Mesenchymal stem cell (in vitro differentiated cells and primary cell): ENCODE results near the gene ARHGEF25.
"Not testable (repeated sequence)": the region's sequence is repeated elsewhere in the genome, so short reads cannot be mapped to it uniquely, and the experiment has no call there.

Experiments
- DNase-seq: peaks from one replicate; pipeline ENCODE4 v3.0.0-alpha.2; 2013
- H2AFZ ChIP-seq: one replicate; pipeline ENCODE4 v1.6.1; 2013; ENCODE audit warnings: low read depth, mild to moderate bottlenecking, control low read depth, inconsistent platforms, low read length, moderate library complexity
- H2AK5ac ChIP-seq: 2 replicates; pipeline ENCODE4 v1.6.1; 2013; ENCODE audit warnings: low read length, moderate library complexity, mild to moderate bottlenecking, inconsistent platforms; ENCODE audit not compliant: severe bottlenecking
- H2BK120ac ChIP-seq: one replicate; pipeline ENCODE4 v1.6.1; 2013; ENCODE audit warnings: low read depth, mild to moderate bottlenecking, inconsistent platforms, low read length, moderate library complexity
- H2BK12ac ChIP-seq, 2 experiments: one replicate each; pipeline ENCODE4 v1.6.1; 2013; ENCODE audit warnings: inconsistent platforms in 2 of 2, low read length in 2 of 2, mild to moderate bottlenecking in 2 of 2, moderate library complexity in 2 of 2, control low read depth in 1 of 2
- H2BK15ac ChIP-seq: one replicate; pipeline ENCODE4 v1.6.1; 2013; ENCODE audit warnings: mild to moderate bottlenecking, low read depth, inconsistent platforms; ENCODE audit not compliant: poor library complexity, severe bottlenecking
- H2BK5ac ChIP-seq: 2 replicates; pipeline ENCODE4 v1.6.1; 2013; ENCODE audit warnings: low read depth, mild to moderate bottlenecking, low read length, control low read depth, inconsistent platforms; ENCODE audit not compliant: poor library complexity, severe bottlenecking
- H3K14ac ChIP-seq, 2 experiments: one replicate each; pipeline ENCODE4 v1.6.1; 2013; ENCODE audit warnings: inconsistent platforms in 2 of 2, low read length in 2 of 2, control low read depth in 1 of 2, mild to moderate bottlenecking in 1 of 2, moderate library complexity in 1 of 2
- H3K18ac ChIP-seq, 2 experiments: one replicate each; pipeline ENCODE4 v1.6.1; 2013; ENCODE audit warnings: inconsistent platforms in 2 of 2, low read length in 2 of 2, control low read depth in 1 of 2, low read depth in 1 of 2, mild to moderate bottlenecking in 1 of 2
- H3K23ac ChIP-seq, 2 experiments: one replicate each; pipeline ENCODE4 v1.6.1; 2013; ENCODE audit warnings: inconsistent platforms in 2 of 2, low read length in 2 of 2, mild to moderate bottlenecking in 2 of 2, moderate library complexity in 2 of 2, control low read depth in 1 of 2
- H3K27ac ChIP-seq: 2 replicates; pipeline ENCODE4 v1.5.1; 2013; ENCODE audit warnings: mild to moderate bottlenecking, moderate library complexity, low read length, control low read depth, inconsistent platforms; ENCODE audit not compliant: poor library complexity, severe bottlenecking
- H3K27me3 ChIP-seq, 2 experiments: 2 replicates each; pipeline versions ENCODE4 v1.6.1 to v1.7.0; 2013; ENCODE audit warnings: low read length in 2 of 2, mild to moderate bottlenecking in 2 of 2, moderate library complexity in 2 of 2, control low read depth in 1 of 2, inconsistent platforms in 1 of 2; ENCODE audit not compliant: control insufficient read depth in 1 of 2, insufficient read depth in 1 of 2
- H3K36me3 ChIP-seq, 2 experiments: 2 replicates each; pipeline versions ENCODE4 v1.6.1 to v1.7.0; 2013; ENCODE audit warnings: low read length in 2 of 2, control low read depth in 1 of 2, inconsistent platforms in 1 of 2, low read depth in 1 of 2, mild to moderate bottlenecking in 1 of 2; ENCODE audit not compliant: insufficient read depth in 2 of 2, control insufficient read depth in 1 of 2
- H3K4ac ChIP-seq, 2 experiments: one replicate each; pipeline ENCODE4 v1.6.1; 2013; ENCODE audit warnings: inconsistent platforms in 2 of 2, low read length in 2 of 2, mild to moderate bottlenecking in 2 of 2, moderate library complexity in 2 of 2, control low read depth in 1 of 2, low read depth in 1 of 2
- H3K4me1 ChIP-seq: 2 replicates; pipeline ENCODE4 v1.6.1; 2013; ENCODE audit warnings: low read depth, low read length, control low read depth; ENCODE audit not compliant: control insufficient read depth, insufficient read depth
- H3K4me2 ChIP-seq: 2 replicates; pipeline ENCODE4 v1.6.1; 2013; ENCODE audit warnings: low read length, mild to moderate bottlenecking, inconsistent platforms; ENCODE audit not compliant: poor library complexity, severe bottlenecking
- H3K4me3 ChIP-seq, 2 experiments: 2 replicates each; pipeline versions ENCODE4 v1.5.1 to v1.7.0; 2013; ENCODE audit warnings: low read length in 2 of 2, mild to moderate bottlenecking in 2 of 2, control low read depth in 1 of 2, low read depth in 1 of 2; ENCODE audit not compliant: insufficient read depth in 1 of 2
- H3K79me1 ChIP-seq: replicated peaks from 2 replicates; pipeline ENCODE4 v1.6.1; 2013; ENCODE audit warnings: mild to moderate bottlenecking, control low read depth, low read length, inconsistent platforms; ENCODE audit not compliant: poor library complexity, severe bottlenecking
- H3K9ac ChIP-seq: 2 replicates; pipeline ENCODE4 v1.7.0; 2013; ENCODE audit warnings: mild to moderate bottlenecking, low read length, moderate library complexity
- H3K9me3 ChIP-seq: 2 replicates; pipeline ENCODE4 v1.7.0; 2013; ENCODE audit warnings: mild to moderate bottlenecking, low read length; ENCODE audit not compliant: control insufficient read depth
- H4K8ac ChIP-seq: one replicate; pipeline ENCODE4 v1.6.1; 2013; ENCODE audit warnings: inconsistent platforms, mild to moderate bottlenecking, low read length, moderate library complexity
- H4K91ac ChIP-seq: one replicate; pipeline ENCODE4 v1.6.1; 2013; ENCODE audit warnings: mild to moderate bottlenecking, low read length, inconsistent platforms
- WGBS: methylation state at CpG from one replicate; pipeline ENCODE4 v1.1.7; 2013; ENCODE audit warnings: mixed read lengths; 5-methylcytosine and 5-hydroxymethylcytosine counted together

Gene ARHGEF25

DNA sequence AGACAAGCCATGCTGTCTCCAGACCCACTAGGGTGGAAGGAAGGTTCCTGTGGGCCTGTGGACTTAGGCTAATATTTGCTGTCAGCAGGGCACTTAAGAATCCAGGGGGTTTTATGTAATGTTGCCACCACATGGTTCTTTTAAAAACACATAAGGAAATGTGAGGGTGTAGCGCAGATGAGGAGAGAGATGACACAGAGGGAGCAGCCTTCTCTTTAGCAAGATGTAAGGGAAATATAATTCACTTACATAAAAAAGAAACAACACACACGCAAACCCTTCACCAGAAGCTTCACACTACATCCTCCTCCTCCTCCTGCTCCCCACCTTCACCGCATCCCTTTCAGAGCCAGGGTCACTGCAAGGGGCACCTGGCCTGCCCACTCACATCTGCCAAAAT is 25.1 kb upstream of the ARHGEF25 start:
- no peak overlapping the region for H3K14ac ChIP-seq
- no peak overlapping the region for H2AK5ac ChIP-seq
- H3K36me3 ChIP-seq = peaks cover 0 to 8% of the 10 kb centered on the region in 2 experiments
- H3K27me3 ChIP-seq = peaks cover 39 to 83% of the 10 kb centered on the region in 2 experiments
- H2BK120ac ChIP-seq = no peak overlapping the region
- no peak overlapping the region for H3K4me3 ChIP-seq
- H3K4me1 ChIP-seq = peaks cover 2% of the 10 kb centered on the region
- no peaks in the 10 kb centered on the region for H3K9me3 ChIP-seq
- no peak overlapping the region for H3K23ac ChIP-seq
- H4K8ac ChIP-seq = no peak overlapping the region
- no peak overlapping the region for H2BK12ac ChIP-seq
- no peak overlapping the region for H3K4me2 ChIP-seq
- peaks cover 4% of the 10 kb centered on the region for H3K79me1 ChIP-seq
- H3K9ac ChIP-seq = no peak overlapping the region
- no peak overlapping the region for H2BK5ac ChIP-seq
- no peak overlapping the region for H3K27ac ChIP-seq
- H3K18ac ChIP-seq = no peak overlapping the region
- no peak for DNase-seq
- H4K91ac ChIP-seq = no peak overlapping the region
- H2BK15ac ChIP-seq = no peak overlapping the region
- no peak overlapping the region for H3K4ac ChIP-seq
- 100% methylated on average over 2 of the region's 3 CpGs for WGBS
- no peak overlapping the region for H2AFZ ChIP-seq

DNA sequence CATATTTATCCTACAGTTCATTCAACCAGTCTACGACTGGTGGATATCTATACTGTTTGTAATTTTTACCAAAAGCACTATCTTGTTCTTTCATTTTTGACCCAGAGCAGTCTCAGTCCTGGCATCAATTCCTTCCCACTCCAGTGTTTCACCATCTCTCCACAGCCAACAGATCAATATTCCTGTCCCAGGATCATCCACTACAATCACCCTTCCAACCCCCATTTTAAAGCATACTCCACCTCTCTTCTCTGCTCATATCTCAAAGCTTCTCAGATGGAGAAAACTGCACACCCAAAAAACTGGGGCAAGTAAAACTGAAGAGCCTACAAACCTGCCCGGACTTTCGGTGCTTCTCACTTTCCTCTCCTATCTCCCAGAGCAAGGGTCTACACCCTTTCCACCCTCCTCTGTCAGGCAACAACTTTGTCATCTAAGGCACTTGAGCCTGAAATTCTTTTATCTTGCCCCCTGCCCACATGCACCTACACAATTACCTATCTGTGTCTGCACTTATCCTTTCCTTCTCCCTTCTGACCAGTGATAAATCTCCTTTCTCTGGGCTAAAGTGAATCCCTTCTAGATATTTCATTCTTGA is 24.3 kb upstream of the ARHGEF25 start:
- H2AFZ ChIP-seq = no peak overlapping the region
- WGBS = 81% methylated on average over 3 of the region's 3 CpGs
- no peak overlapping the region for H3K27ac ChIP-seq
- no peak overlapping the region for H3K4me2 ChIP-seq
- no peak overlapping the region for H4K8ac ChIP-seq
- H2BK15ac ChIP-seq = no peak overlapping the region
- DNase-seq = no peak
- H4K91ac ChIP-seq = no peak overlapping the region
- no peaks in the 10 kb centered on the region for H3K9me3 ChIP-seq
- peaks cover 0 to 3% of the 10 kb centered on the region in 2 experiments for H3K36me3 ChIP-seq
- H3K23ac ChIP-seq = no peak overlapping the region
- no peak overlapping the region for H2BK120ac ChIP-seq
- H3K4me3 ChIP-seq = no peak overlapping the region
- H3K4me1 ChIP-seq = peaks cover 9% of the 10 kb centered on the region
- H2BK5ac ChIP-seq = no peak overlapping the region
- no peak overlapping the region for H3K14ac ChIP-seq
- peaks cover 39 to 85% of the 10 kb centered on the region in 2 experiments for H3K27me3 ChIP-seq
- H3K18ac ChIP-seq = no peak overlapping the region
- H3K9ac ChIP-seq = no peak overlapping the region
- no peak overlapping the region for H2AK5ac ChIP-seq
- no peak overlapping the region for H2BK12ac ChIP-seq
- H3K79me1 ChIP-seq = peaks cover 12% of the 10 kb centered on the region
- no peak overlapping the region for H3K4ac ChIP-seq

DNA sequence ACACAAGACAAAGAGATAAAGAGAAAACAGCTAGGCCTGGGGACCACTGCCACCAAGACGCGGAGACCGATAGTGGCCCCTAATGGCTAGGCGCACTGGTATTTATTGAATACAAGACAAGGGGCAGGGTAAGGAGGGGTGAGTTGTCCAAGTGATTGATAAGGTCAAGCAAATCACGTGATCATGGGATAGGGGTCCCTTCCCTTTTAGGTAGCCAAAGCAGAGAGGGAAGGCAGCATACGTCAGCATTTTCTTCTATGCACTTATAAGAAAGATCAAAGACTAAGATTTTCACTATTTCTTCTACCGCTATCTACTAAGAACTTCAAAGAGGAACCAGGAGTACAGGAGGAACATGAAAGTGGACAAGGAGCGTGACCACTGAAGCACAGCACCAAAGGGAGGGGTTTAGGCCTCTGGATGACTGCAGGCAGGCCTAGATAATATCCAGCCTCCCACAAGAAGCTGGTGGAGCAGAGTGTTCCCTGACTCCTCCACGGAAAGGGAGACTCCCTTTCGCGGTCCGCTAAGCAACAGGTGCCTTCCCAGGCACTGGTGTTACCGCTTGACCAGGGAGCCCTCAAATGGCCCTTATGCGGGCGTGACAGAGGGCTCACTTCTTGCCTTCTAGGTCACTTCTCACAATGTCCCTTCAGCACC is 22.2 kb upstream of the ARHGEF25 start:
- 93% methylated on average over 14 of the region's 15 CpGs for WGBS
- Histone ChIP-seq H3K4me1 (peaks cover 15% of the 10 kb centered on the region), H3K27me3 (peaks cover 32 to 70% of the 10 kb centered on the region in 2 experiments), H3K79me1 (peaks cover 28% of the 10 kb centered on the region)
- not testable (repeated sequence) for H4K91ac ChIP-seq, H2AK5ac ChIP-seq, H3K27ac ChIP-seq, H4K8ac ChIP-seq, H3K14ac ChIP-seq, H3K9ac ChIP-seq, H3K4me2 ChIP-seq, H3K9me3 ChIP-seq, H3K4me3 ChIP-seq, H2BK120ac ChIP-seq, DNase-seq, H2AFZ ChIP-seq, H2BK15ac ChIP-seq, H3K36me3 ChIP-seq, H3K18ac ChIP-seq, H2BK12ac ChIP-seq, H2BK5ac ChIP-seq, H3K4ac ChIP-seq, H3K23ac ChIP-seq

DNA sequence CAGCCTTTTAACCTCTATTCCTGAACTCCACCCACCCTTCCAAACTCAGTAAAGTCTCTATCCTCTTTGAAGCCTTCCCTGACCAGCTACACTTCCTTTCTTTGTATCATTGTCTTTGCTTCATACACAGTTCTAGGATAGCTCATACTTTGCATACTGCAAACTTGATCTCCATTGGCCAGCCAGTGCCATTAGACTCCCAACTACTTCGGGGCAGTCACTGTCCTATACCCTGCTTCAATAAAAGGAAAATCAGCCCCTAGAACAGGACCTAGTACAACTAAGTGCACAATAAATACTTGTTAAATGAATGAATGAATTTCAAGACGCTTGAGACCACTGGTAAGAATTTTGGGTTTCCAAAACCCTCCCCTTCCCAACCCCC is 20.8 kb upstream of the ARHGEF25 start:
- 35% methylated on average over 2 of the region's 2 CpGs for WGBS
- H3K9ac ChIP-seq = peak overlapping the region; percentile 79

More for the DNA sequence above, 20.8 kb upstream of the ARHGEF25 start:
- Histone ChIP-seq H3K23ac (no peak overlapping the region), H2BK15ac (no peak overlapping the region), H2BK120ac (no peak overlapping the region), H2AFZ (peak overlapping the region; percentile 96), H3K79me1 (peaks cover 30% of the 10 kb centered on the region), H3K36me3 (peaks cover 0 to 5% of the 10 kb centered on the region in 2 experiments), H3K27me3 (peaks cover 22 to 57% of the 10 kb centered on the region in 2 experiments), H3K18ac (peak overlapping the region in 1 of 2 experiments; percentile 67), H3K9me3 (no peaks in the 10 kb centered on the region), H3K4ac (no peak overlapping the region), H3K4me3 (peak overlapping the region in 1 of 2 experiments; percentile 85), H3K27ac (no peak overlapping the region), H3K14ac (no peak overlapping the region), H2BK12ac (no peak overlapping the region), H2AK5ac (no peak overlapping the region), H3K4me2 (peak overlapping the region; percentile 100), H3K4me1 (peaks cover 15% of the 10 kb centered on the region), H4K91ac (no peak overlapping the region), H2BK5ac (no peak overlapping the region), H4K8ac (peak overlapping the region; percentile 4)
- DNase-seq = no peak
